Liver (tissue), 9 donors: ENCODE data around the gene EMID1. TPM values are rescaled to one million over a fixed set of nuclear protein-coding genes. Genes with fewer than 3 reads are reported as not detected.

Experiments
- DNase-seq: peaks from one replicate; pipeline ENCODE4 v3.0.0-alpha.2; 2017; ENCODE audit warnings: low spot score
- H3K27ac ChIP-seq, 2 donors: one replicate each; pipeline ENCODE4 v1.7.0; 2013; ENCODE audit warnings: inconsistent platforms in 2 of 2, low read length in 2 of 2, control low read depth in 1 of 2, low read depth in 1 of 2, mild to moderate bottlenecking in 1 of 2
- H3K27me3 ChIP-seq, 4 donors: one replicate each; pipeline versions ENCODE4 v1.6.1 to v1.7.0; 2013; ENCODE audit warnings: low read length in 3 of 4, inconsistent platforms in 1 of 4, mild to moderate bottlenecking in 1 of 4, moderate library complexity in 1 of 4; ENCODE audit not compliant: control insufficient read depth in 4 of 4, insufficient read depth in 4 of 4
- H3K36me3 ChIP-seq, 4 donors: one replicate each; pipeline versions ENCODE4 v1.6.1 to v1.7.0; 2013; ENCODE audit warnings: low read length in 3 of 4, mild to moderate bottlenecking in 3 of 4, low read depth in 1 of 4, moderate library complexity in 1 of 4; ENCODE audit not compliant: control insufficient read depth in 4 of 4, insufficient read depth in 3 of 4
- H3K4me1 ChIP-seq, 4 donors: one replicate each; pipeline versions ENCODE4 v1.6.1 to v1.7.0; 2013; ENCODE audit warnings: low read length in 3 of 4, mild to moderate bottlenecking in 3 of 4, moderate library complexity in 1 of 4; ENCODE audit not compliant: control insufficient read depth in 4 of 4, insufficient read depth in 4 of 4
- H3K4me3 ChIP-seq, 3 donors: one replicate each; pipeline versions ENCODE4 v1.6.1 to v1.7.0; 2013; ENCODE audit warnings: low read length in 3 of 3, control low read depth in 1 of 3, low read depth in 1 of 3, mild to moderate bottlenecking in 1 of 3
- H3K9ac ChIP-seq, 2 donors: one replicate each; pipeline ENCODE4 v1.7.0; 2013; ENCODE audit warnings: low read length in 2 of 2, mild to moderate bottlenecking in 2 of 2, moderate library complexity in 2 of 2, control low read depth in 1 of 2, low read depth in 1 of 2
- H3K9me3 ChIP-seq, 4 donors: one replicate each; pipeline versions ENCODE4 v1.6.1 to v1.7.0; 2013; ENCODE audit warnings: low read length in 3 of 4; ENCODE audit not compliant: control insufficient read depth in 4 of 4
- EGR1 ChIP-seq, 2 donors: IDR thresholded peaks; 2 replicates each; pipeline ENCODE4 v1.6.1; 2016 to 2018; ENCODE audit warnings: antibody characterized with exemption in 2 of 2, low read depth in 2 of 2
- FOXA2 ChIP-seq: IDR thresholded peaks from 2 replicates; pipeline ENCODE4 v1.6.1; 2016; ENCODE audit warnings: antibody characterized with exemption
- NR2F2 ChIP-seq: IDR thresholded peaks from 2 replicates; pipeline ENCODE4 v1.6.1; 2016; ENCODE audit warnings: antibody characterized with exemption
- RXRA ChIP-seq, 2 donors: IDR thresholded peaks; 2 replicates each; pipeline ENCODE4 v1.6.1; 2017 to 2018; ENCODE audit warnings: antibody characterized with exemption in 2 of 2, mild to moderate bottlenecking in 1 of 2
- SP1 ChIP-seq: IDR thresholded peaks from 2 replicates; pipeline ENCODE4 v1.6.1; 2018; ENCODE audit warnings: antibody characterized with exemption, mild to moderate bottlenecking
- TAF1 ChIP-seq: conservative IDR thresholded peaks from 2 replicates; pipeline ENCODE4 v1.6.1; 2016; ENCODE audit warnings: antibody characterized with exemption, mild to moderate bottlenecking
- YY1 ChIP-seq: IDR thresholded peaks from 2 replicates; pipeline ENCODE4 v1.6.1; 2016; ENCODE audit warnings: antibody characterized with exemption, mild to moderate bottlenecking
- WGBS: extraction: QIAGEN DNeasy Blood & Tissue Kit; methylation state at CpG from one replicate; pipeline ENCODE4 v1.1.7; 2013; 5-methylcytosine and 5-hydroxymethylcytosine counted together
- polyA plus RNA-seq, 2 donors: library from polyadenylated mRNA; stranded (reverse) in 1 of 2; unstranded in 1 of 2; fragments of 200-250 nt in 1 of 2; fragments of >200 nt in 1 of 2; fragmentation: Nextera tagmentation in 1 of 2; extraction: Ambion mirVana in 1 of 2; gene quantifications; one replicate each; pipeline versions ENCODE4 v1.2.1 to v1.2.3, GENCODE V29; 2013 to 2015
- total RNA-seq, 2 donors: library from RNA; depleted of rRNA; stranded (reverse); fragments of >200 nt; gene quantifications; one replicate each; pipeline ENCODE4 v1.2.3, GENCODE V29; 2014
- TF ChIP-seq, protein P1 (sequence below): IDR thresholded peaks from 2 replicates; pipeline ENCODE4 v1.6.1; 2016; ENCODE audit warnings: antibody characterized with exemption
- TF ChIP-seq, protein P2 (sequence below): IDR thresholded peaks from 2 replicates; pipeline ENCODE4 v1.6.1; 2016; ENCODE audit warnings: antibody characterized with exemption, mild to moderate bottlenecking
- TF ChIP-seq, protein P3 (sequence below): fragments of 150-350 bp; IDR thresholded peaks from 2 replicates; pipeline ENCODE4 v1.5.1; 2017; ENCODE audit warnings: improper control_type of control experiment, low read depth, low read length; ENCODE audit not compliant: missing input control
- TF ChIP-seq, protein P4 (sequence below): IDR thresholded peaks from 2 replicates; pipeline ENCODE4 v1.6.1; 2016; ENCODE audit warnings: antibody characterized with exemption
- donor health status: healthy.
- donor health status: healthy.
- donor health status: healthy.
- donor health status: healthy.
- donor health status: healthy.

Gene EMID1
- total and polyA plus RNA-seq, 4 donors: 0.89 to 8.9 (median 2.1) TPM

DNA sequence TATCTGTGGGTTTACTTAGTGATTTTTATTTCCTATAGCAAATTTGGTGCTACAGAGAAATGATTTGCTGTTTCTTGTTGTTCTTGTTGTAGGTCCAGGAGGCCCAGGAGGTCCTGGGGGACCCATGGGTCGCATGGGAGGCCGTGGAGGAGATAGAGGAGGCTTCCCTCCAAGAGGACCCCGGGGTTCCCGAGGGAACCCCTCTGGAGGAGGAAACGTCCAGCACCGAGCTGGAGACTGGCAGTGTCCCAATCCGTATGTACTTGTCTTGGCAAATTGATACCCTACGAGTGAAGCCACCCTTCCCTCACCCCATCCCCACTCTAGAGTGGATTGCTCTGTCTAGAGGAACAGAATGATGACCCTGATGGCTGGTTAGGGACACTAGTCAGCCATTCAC is 92.9 kb downstream of the EMID1 start:
- Histone ChIP-seq H3K9me3 (no peaks in the 10 kb centered on the region), H3K27me3 (no peaks in the 10 kb centered on the region), H3K27ac (no peak overlapping the region), H3K4me3 (no peak overlapping the region), H3K4me1 (peaks cover 4 to 22% (median 16%) of the 10 kb centered on the region in 4 donors), H3K9ac (no peak overlapping the region), H3K36me3 (peaks cover 23 to 66% (median 59%) of the 10 kb centered on the region in 4 donors)
- 91% methylated on average over 8 of the region's 8 CpGs for WGBS
- TF ChIP-seq NR2F2 (no peak), YY1 (no peak), SP1 (no peak), FOXA2 (no peak), EGR1 (IDR thresholded peaks at IDR 0.05; ENCODE audit: low read depth in 2 of 2) (no peak)
- TF ChIP-seq, protein P1, sequence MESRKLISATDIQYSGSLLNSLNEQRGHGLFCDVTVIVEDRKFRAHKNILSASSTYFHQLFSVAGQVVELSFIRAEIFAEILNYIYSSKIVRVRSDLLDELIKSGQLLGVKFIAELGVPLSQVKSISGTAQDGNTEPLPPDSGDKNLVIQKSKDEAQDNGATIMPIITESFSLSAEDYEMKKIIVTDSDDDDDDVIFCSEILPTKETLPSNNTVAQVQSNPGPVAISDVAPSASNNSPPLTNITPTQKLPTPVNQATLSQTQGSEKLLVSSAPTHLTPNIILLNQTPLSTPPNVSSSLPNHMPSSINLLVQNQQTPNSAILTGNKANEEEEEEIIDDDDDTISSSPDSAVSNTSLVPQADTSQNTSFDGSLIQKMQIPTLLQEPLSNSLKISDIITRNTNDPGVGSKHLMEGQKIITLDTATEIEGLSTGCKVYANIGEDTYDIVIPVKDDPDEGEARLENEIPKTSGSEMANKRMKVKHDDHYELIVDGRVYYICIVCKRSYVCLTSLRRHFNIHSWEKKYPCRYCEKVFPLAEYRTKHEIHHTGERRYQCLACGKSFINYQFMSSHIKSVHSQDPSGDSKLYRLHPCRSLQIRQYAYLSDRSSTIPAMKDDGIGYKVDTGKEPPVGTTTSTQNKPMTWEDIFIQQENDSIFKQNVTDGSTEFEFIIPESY: no peak
- TF ChIP-seq, protein P2, sequence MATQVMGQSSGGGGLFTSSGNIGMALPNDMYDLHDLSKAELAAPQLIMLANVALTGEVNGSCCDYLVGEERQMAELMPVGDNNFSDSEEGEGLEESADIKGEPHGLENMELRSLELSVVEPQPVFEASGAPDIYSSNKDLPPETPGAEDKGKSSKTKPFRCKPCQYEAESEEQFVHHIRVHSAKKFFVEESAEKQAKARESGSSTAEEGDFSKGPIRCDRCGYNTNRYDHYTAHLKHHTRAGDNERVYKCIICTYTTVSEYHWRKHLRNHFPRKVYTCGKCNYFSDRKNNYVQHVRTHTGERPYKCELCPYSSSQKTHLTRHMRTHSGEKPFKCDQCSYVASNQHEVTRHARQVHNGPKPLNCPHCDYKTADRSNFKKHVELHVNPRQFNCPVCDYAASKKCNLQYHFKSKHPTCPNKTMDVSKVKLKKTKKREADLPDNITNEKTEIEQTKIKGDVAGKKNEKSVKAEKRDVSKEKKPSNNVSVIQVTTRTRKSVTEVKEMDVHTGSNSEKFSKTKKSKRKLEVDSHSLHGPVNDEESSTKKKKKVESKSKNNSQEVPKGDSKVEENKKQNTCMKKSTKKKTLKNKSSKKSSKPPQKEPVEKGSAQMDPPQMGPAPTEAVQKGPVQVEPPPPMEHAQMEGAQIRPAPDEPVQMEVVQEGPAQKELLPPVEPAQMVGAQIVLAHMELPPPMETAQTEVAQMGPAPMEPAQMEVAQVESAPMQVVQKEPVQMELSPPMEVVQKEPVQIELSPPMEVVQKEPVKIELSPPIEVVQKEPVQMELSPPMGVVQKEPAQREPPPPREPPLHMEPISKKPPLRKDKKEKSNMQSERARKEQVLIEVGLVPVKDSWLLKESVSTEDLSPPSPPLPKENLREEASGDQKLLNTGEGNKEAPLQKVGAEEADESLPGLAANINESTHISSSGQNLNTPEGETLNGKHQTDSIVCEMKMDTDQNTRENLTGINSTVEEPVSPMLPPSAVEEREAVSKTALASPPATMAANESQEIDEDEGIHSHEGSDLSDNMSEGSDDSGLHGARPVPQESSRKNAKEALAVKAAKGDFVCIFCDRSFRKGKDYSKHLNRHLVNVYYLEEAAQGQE: no peak
- no peak for DNase-seq

DNA sequence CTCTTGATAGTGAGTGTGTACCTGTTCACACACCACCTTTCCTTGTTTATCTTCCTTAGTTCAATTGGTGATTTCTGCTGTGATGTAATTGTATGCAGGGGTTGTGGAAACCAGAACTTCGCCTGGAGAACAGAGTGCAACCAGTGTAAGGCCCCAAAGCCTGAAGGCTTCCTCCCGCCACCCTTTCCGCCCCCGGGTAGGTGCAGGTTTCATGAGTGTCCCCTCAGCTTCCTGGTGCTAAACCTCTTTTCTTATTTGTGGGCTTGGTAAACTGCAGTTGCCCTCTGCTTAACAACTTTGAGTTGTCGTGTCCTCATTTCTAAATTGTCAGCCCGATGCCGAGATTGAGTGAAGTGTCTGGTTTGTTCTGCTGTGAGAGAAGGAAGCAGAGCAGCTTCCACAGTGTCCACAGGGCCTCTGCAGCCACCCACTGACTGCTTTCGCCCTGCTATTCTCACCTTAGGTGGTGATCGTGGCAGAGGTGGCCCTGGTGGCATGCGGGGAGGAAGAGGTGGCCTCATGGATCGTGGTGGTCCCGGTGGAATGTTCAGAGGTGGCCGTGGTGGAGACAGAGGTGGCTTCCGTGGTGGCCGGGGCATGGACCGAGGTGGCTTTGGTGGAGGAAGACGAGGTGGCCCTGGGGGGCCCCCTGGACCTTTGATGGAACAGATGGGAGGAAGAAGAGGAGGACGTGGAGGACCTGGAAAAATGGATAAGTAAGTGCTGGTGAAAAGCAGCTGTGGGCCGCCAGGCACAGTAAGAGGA is 93.6 kb downstream of the EMID1 start:
- TF ChIP-seq, protein P3, sequence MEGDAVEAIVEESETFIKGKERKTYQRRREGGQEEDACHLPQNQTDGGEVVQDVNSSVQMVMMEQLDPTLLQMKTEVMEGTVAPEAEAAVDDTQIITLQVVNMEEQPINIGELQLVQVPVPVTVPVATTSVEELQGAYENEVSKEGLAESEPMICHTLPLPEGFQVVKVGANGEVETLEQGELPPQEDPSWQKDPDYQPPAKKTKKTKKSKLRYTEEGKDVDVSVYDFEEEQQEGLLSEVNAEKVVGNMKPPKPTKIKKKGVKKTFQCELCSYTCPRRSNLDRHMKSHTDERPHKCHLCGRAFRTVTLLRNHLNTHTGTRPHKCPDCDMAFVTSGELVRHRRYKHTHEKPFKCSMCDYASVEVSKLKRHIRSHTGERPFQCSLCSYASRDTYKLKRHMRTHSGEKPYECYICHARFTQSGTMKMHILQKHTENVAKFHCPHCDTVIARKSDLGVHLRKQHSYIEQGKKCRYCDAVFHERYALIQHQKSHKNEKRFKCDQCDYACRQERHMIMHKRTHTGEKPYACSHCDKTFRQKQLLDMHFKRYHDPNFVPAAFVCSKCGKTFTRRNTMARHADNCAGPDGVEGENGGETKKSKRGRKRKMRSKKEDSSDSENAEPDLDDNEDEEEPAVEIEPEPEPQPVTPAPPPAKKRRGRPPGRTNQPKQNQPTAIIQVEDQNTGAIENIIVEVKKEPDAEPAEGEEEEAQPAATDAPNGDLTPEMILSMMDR: no peak
- TF ChIP-seq EGR1 (IDR thresholded peaks at IDR 0.05; ENCODE audit: low read depth in 2 of 2) (no peak), TAF1 (no peak), RXRA (IDR thresholded peaks at IDR 0.05) (no peak), NR2F2 (no peak)
- TF ChIP-seq, protein P4, sequence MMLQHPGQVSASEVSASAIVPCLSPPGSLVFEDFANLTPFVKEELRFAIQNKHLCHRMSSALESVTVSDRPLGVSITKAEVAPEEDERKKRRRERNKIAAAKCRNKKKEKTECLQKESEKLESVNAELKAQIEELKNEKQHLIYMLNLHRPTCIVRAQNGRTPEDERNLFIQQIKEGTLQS: no peak
- TF ChIP-seq, protein P1: no peak
- TF ChIP-seq, protein P2: no peak
- Histone ChIP-seq H3K4me1 (peaks cover 4 to 22% (median 16%) of the 10 kb centered on the region in 4 donors), H3K27ac (no peak overlapping the region), H3K9ac (no peak overlapping the region), H3K4me3 (no peak overlapping the region), H3K27me3 (no peaks in the 10 kb centered on the region), H3K36me3 (peaks cover 19 to 61% (median 53%) of the 10 kb centered on the region in 4 donors), H3K9me3 (no peaks in the 10 kb centered on the region)
- DNase-seq: no peak
- WGBS: 93% methylated on average over 19 of the region's 19 CpGs
